Forelimb muscle (tissue), 1 donor: ENCODE results near the gene CHAC1. TPM values are rescaled to one million over a fixed set of nuclear protein-coding genes. Genes with fewer than 3 reads are reported as not detected.
A peak's percentile ranks its signal among the peaks of the same experiment; 100 is the strongest.

Source experiments
- DNase-seq: peaks from one replicate; pipeline ENCODE4 v3.0.0-alpha.2; 2013; ENCODE audit warnings: low read depth
- polyA plus RNA-seq: library from polyadenylated mRNA; unstranded; fragments of 120-200 nt; gene quantifications from one replicate; pipeline ENCODE4 v1.2.1, GENCODE V29; 2013; ENCODE audit not compliant: insufficient read length

Gene CHAC1
- polyA plus RNA-seq, 1 donor: 9.5 TPM

DNA sequence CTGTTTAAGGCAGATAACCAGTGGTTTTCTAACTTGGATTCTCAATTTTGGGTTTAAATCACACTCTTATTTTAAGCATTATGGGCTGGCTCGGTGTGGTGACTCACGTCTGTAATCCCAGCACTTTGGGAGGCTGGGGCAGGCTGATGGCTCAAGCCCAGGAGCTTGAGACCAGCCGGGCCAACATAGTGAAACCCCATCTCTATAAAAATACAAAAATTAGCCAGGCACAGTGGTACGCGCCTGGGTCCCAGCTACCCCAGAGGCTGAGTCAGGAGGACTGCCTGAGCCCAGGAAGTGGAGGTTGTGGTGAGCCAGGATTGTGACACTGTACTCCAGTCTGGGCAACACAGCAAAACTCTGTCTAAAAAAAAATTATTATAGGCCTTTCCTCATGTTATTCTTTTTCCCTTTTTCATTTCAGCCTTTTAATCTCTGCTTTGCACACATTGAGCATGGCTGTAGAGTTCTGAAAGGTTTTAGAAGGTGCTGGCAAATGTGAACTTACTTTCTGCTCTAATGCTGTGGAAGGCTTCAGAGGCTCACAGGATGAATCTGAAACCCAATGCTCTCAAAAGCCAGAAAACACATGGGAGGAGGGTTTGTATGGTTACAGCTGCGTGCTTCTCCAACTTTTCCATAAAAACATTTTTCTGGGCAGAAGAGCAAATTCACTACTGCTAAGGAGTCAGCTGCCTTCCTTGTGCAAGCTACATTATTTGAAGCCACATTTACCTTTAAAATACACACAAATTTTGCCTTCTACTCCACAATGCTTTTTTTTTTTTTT is 32.5 kb downstream of the CHAC1 start:
- DNase-seq: peak; percentile 17

DNA sequence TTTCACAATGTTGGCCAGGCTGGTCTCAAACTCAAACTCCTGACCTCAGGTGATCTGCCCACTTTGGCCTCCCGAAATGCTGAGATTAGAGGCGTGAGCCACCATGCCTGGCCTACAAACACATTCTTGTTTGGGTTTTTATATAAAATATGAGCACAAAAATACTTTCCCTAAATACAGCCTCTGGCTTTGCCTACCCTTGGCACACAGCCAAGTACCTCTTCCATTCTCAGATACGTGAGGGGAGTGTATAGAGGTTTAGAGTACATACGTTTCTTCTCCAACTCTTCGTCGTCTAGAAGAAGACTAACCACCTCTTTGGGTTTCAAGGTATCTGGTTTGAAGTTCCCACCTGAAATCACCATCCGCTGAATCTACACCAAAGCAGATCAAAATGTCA is 33.5 kb downstream of the CHAC1 start:
- DNase-seq: no peak

DNA sequence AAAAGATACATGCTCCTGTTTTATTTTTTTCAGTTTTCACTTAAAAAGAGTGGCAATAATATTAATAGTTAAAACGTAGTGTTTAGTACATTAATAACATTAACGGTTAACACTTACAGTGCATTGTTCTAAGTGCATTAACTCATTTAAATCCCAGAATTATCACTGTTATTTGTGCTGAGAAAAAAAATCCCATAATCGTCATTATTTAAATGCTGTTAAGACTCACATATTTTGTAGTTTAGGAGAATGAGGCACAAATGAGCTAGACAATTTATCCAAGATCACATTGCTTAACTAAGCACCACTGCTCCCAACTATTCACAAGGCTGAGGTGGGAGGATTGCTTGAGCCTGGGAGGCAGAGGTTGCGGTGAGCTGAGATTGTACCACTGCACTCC is 34.9 kb downstream of the CHAC1 start:
- no peak for DNase-seq

DNA sequence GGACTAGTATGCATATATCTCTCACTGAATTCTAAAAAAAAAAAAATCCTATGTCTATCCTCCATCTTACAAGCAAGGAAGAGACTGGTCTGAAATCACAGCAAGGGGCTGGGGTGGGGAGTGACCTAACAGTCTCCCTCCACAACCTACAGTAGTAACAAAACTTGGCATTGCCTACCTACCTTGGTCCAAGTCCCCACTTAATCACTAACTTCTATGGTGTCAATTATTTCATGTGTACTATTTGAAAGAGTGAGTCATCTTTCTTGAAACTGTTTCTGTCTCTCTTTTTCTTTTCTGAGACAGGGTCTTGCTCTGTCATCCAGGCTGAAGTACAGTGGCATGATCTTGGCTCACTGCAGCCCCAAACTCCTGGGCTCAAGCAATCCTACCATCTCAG is 36.8 kb downstream of the CHAC1 start:
- DNase-seq: no peak

DNA sequence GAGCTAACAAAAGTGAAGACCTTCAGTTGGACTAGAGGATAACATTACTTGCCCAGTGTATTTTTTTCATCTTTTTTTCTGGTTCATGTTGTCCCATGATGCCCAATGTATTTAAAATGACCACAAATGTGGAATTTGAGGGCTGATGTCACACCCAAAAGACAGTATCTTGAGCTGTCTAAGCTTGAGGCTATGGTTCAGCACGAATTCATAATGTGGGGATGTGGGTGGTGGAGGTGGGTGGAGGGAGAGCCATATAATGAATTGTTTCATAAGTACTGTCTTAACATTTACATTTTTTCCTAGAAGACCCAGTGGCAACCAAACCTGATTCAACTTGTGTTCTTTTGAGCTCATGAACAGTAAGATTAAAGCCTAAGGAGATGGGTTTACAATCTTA is 37.5 kb downstream of the CHAC1 start:
- DNase-seq: no peak

DNA sequence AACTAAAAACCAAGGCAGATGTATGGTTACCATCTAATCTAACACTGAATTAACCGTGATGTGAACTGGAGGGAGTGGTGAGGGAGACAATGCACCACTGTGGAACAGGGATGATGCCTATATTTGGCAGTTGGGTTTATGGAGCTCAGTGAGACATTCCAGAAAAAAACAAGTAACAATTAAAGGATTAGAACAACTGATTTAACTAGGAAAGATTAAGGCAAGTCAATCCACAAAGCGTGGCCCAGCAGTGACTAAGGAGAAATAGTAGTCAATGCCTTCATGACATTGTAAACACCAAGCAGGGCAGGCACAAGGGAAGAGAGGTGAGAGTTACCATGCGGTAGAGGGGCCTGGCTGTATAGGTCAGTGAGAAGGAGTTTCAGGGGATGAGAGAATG is 38.1 kb downstream of the CHAC1 start:
- no peak for DNase-seq

DNA sequence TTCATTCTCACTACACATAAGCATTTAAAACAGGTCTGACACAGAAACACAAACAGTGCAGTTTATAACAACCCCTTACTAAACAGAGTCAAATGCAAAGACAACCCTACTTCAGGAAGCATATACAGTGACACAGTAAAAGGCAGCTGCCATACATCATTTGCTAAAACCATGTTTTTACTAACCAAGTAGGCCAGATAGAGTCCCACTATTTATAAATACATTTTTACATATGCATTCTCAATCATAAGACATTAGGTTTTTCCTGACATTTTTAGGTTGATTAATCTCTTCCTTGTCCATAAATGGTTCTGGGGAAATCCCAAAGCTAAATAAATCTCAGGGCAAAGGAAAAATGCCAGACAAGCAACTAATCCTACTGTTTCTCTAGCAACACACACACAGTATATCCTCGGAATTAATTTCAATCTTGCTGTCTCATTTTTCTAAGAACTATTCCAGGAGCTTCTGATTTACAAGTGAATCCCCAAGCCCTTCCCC is 39.0 kb downstream of the CHAC1 start:
- no peak for DNase-seq

DNA sequence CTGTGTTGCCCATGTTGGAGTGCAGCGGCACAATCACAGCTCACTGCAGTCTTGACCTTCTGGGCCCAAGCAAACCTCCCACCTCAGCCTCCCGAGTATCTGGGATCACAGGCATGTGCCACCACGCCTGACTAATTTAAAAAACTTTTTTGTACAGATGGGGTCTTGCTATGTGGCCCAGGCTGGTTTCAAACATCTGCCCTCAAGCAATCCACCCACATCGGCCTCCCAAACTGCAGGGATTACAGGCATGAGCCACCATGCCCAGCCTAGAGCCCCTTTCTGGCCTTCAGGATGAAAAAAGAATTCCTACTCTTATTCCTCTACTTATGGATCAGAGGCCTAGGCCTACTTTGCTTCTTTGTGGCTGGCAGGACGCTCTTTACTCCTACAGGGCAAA is 39.6 kb downstream of the CHAC1 start:
- DNase-seq: no peak

DNA sequence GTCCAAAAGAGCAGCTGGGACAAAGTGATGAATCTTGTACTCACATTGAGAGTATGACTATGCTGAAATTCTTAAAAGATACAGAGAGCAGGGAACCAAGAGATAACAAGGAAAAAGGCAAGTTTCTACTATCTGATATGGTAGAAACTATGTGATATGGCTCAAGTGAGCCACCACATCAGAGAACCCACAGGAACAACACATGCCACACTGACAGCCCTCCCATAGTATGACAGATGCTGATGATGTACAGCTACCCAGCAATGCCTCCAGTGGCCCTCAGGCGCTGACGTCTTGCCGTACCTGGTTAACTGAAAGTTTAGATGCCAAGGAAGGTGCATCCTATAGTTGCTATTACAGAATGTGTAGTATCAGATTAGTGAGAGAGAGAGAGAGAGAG is 42.4 kb downstream of the CHAC1 start:
- DNase-seq: no peak

DNA sequence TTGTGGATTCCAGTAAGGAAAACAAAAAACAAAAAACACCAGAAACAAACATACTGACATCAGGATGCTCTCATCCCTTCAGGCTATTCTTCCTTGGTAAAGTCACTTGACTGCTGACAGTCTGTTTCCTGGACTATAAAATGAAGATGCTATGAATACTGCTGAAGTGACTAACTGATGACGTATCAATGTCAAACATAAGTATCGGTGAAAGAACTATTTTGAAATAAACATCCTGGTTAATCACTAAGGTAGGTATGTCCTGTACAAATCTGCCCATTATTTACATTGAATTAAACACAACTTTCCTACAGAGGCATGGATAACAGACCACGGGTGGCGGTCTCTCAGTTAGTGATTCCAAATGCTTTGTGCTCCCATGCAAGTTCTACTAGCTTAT is 45.9 kb downstream of the CHAC1 start:
- no peak for DNase-seq

DNA sequence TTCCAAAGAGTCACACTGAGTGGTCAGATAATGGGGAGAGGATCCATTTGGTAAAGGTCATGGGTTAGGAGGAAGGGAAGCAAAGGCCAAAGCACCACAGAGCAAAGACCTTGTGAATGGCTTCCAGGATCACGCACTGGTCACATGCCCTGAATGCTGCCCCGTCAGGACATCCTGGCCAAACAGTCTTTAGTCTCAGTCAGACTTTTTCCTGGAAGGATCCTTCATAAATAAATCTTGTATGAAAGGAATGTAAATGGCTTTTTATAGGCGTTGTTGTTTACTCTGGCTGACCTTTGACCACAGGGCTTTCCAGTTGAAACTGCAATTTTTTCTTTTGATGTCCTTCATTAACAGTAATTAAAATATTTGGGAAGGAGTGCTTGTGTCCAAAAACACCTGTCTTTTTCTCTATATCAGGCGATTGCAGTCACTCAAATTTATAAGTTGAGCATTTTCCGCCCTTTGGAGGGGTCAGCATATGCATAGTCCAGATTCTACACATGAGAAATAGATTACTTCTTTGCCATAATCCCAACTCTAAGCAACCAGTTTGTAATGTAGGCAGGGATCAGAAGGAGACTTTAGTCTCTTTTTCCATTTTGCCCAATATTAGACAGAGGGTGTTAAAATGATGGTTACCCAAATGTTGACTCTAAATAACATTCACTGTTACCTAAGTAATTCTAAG is 48.4 kb downstream of the CHAC1 start:
- DNase-seq: no peak

DNA sequence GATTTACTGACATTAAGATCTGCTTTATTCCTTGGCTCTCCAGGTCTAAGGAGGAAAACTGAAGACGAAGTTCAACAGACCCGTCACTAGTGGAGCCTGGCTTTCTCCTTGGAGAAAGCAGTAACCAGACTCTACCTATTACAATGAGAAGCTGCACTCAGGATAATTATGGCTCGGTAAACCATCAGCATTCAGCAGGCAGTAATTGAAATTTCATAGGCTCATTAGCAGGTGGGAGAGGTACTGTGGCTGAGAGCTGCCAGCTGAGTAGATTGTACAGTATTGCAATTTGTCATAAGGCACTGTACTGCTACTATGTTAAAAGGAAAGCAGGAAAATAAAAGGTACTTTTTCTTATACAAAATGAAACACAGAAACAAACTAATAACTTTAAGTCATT is 51.2 kb downstream of the CHAC1 start:
- no peak for DNase-seq

Other genes with a start within 250 kb of the CHAC1 start
- gene RMDN3, start 198.2 kb upstream of the CHAC1 start, polyA plus RNA-seq: 20.2 TPM
- gene GCHFR, start 189.4 kb upstream of the CHAC1 start, polyA plus RNA-seq: 5.6 TPM
- gene C15orf62, start 183.5 kb upstream of the CHAC1 start, polyA plus RNA-seq: 1.9 TPM
- 16.1 TPM for gene ZFYVE19, start 146.4 kb upstream of the CHAC1 start, polyA plus RNA-seq
- gene DNAJC17, start 146.0 kb upstream of the CHAC1 start, polyA plus RNA-seq: 22.8 TPM
- gene PPP1R14D, start 124.8 kb upstream of the CHAC1 start, polyA plus RNA-seq: 0.19 TPM
- gene SPINT1, start 109.4 kb upstream of the CHAC1 start, polyA plus RNA-seq: 0.49 TPM
- gene RHOV, start 79.2 kb upstream of the CHAC1 start, polyA plus RNA-seq: 0.34 TPM
- gene VPS18, start 59.0 kb upstream of the CHAC1 start, polyA plus RNA-seq: 9.3 TPM
- gene DLL4, start 24.1 kb upstream of the CHAC1 start, polyA plus RNA-seq: 14.1 TPM
- 18.3 TPM for gene INO80, start 162.8 kb downstream of the CHAC1 start, polyA plus RNA-seq